Inferior parietal cortex (tissue), 1 donor: ENCODE results near the gene GRIK4.
"Not testable (repeated sequence)": the region's sequence is repeated elsewhere in the genome, so short reads cannot be mapped to it uniquely, and the experiment has no call there.

Experiments
- DNase-seq: peaks from one replicate; pipeline ENCODE4 v3.0.0-alpha.2; 2016; ENCODE audit errors: extremely low spot score

The GRIK4 gene

DNA sequence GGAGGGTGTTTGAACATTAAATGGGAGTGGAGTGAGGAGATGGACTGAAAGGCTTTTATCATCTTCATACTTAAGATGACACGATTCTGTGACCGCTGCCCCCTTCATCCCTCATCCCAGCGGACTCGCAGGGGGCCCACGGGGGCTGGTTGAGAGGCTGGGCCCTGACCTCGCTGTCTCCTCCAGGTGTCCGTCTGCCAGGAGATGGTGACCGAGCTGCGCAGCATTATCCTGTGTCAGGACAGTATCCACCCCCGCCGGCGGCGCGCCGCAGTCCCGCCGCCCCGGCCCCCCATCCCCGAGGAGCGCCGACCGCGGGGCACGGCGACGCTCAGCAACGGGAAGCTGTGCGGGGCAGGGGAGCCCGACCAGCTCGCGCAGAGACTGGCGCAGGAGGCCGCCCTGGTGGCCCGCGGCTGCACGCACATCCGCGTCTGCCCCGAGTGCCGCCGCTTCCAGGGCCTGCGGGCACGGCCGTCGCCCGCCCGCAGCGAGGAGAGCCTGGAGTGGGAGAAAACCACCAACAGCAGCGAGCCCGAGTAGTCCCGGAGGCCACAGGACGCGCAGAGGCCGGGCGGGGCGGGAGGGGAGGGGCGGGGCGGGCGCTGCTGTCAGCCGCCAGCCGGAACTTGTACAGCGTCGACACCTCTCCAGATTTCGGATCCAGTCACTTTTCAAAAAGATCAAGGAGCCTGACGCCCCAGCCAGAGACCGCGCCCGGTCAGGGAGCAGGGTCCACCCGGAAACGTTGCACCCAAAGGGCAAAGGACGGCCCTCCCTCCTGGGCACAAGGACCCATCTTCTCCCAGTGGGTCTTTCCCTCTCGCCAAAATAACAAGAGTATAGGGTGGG, 474.4 kb downstream of the GRIK4 start:
- DNase-seq, result no peak

- no peak for DNase-seq
Observed at GRCh38 chr11:120988603-120989002, 477.1 kb downstream of the GRIK4 start.

DNA sequence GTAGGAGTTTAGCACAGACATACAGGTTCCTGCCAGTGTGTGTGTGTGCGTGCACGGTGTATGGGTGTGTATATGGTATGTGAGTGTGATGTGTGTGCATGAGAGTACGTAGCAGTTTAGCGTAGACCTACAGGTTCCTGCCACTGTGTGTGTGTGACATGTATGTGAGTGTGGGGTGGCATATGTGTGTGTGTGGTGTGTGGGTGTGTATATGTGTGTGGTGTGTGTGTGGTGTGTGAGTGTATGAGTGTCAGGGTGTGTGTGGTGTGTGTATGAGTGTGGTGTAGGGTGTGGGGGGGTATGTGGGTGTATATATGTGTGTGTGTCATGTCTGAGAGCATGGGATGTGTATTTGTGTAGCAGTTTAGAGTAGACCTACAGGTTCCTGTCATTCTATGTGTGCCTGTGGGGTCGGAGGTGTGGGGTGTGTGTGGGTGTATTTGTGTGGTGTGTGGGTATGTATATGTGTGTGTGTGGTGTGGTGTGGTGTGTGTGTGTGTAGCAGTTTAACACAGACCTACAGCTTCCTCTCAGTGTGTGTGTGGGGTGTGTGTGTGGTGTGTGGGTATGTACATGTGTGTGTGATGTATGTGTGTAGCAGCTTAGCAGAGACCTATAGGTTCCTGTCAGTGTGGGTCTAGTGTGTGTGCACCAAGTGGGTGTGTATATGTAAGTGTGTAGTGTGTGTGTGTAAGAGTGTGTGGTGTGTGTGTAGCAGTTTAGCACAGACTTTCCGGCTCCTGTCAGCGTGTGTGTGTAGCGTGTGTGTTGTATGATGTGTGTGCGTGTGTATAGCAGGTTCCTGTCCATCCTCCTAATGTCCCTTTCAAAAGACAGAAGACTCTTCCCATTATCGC, 480.5 kb downstream of the GRIK4 start:
- DNase-seq, result no peak

DNA sequence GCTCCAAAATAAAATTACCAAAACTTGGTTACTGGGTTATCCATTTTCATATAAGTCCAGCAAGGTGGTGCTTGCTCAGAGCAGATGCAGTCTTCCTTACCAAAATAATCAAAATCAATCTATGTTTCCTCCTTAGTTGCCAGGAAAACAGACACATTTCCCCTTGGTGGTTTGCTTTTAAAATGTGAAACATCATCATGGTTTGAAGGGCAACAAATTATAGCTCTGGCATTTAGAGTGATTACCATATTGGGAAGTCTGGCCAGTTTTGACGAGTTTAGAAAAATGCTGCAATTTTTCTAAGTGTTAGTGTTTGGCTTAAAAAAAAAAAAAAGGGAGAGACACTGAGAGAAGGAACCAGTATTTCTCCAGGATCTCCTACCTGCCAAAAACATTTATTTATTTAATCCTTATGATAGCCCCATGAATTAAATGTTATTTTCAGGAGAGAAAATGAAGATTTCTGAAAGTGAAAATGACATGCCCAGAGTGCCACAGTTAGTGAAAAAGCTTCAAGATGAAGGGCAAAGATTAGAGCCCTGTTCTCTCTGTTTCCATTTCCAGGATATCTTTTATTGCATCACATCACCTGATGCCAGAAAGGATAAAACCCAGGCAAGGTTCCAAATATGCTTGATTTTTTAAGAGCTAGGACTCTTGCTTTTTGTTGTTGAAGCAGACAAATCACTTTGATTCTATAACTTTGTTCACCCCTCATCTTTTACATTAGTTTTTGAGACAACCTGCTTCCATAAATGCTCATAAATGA, 482.7 kb downstream of the GRIK4 start:
- DNase-seq, result no peak

- no peak for DNase-seq
Observed at GRCh38 chr11:120995184-120995583, 483.6 kb downstream of the GRIK4 start.

DNA sequence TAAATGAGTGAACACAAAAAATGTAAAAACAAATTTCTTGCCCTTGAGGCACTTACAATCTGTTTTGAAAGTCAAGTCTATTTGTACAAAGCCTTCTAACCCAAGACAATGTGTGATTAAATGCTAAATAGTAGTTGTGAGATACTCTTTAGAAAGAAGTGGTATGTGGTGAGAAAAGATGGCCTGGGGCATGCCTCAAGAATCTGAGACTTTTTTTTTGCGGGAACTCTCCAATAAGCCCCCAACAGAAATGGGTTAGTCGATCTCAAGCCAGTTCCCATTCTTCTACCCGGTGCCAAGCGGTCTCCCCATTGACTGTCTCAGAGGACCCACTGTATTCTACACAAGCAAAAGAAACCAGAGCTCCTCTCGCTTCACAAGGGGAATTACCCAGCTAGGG, 485.4 kb downstream of the GRIK4 start:
- DNase-seq, result no peak

DNA sequence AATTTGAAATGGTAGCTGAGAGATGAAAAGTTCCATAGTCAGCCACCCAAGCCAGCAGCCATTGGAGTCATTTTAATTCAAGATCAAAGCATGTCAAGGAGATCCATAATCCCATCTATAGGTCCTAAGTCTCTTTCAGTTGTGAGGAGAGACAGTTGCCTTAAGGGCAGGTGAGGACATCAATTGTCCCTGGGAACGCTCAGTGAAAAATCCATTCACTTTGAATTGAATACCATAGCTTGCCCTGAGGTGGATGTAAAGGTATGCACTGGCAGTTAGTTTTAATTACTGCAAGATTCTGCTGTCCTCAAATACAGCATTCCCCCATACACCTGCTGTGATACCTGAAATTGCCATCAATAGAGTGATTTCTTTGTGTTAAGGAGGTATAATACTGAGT, 487.0 kb downstream of the GRIK4 start:
- no peak for DNase-seq

DNA sequence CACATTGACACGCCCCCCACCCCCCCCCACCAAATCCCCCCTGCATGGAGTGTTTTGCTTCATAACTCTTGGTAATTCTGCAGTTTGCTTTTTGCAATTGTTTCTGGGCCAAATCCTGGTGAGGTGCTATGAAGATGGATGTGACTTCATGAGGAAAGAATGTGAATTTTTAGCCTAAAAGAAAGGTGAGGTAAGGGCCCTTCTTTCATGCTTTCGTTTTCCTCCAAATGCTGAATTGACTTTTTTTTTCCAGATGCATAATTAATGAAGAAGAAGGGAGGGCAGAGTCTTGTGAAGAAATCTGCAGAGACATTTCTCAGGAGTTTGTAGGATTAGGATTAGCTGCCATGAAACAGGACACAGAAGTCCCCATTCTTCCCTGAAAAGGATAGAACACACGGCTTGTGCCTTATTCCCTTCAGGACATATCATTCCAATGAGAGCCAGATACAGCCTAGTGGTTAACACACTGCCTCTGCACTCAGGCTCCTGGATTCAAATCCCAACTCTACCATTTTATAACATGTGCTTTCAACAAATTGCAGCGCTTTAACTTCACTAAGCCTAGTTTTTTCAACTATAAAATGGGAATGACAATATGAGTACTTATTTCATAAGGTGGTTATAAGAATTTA, 492.8 kb downstream of the GRIK4 start:
- no peak for DNase-seq

DNA sequence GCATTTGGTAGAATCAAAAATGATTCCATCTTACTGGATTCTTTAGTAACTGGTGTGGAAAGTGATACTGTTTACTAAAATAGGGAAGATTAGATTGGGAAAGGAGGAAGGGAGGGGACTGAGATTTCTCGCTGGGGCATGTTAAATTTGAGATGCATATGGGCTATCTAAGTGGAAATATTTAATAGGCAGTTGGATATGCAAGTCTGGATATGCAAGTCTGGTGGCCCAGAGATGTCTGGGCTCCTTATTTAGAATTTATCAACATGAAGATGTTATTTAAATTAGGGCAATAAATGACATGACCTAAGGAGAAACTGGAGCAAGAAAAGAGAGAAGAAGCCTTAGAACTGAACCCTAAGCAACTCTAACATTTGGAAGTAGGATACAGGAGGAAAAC, 495.4 kb downstream of the GRIK4 start:
- DNase-seq, result no peak

GRCh38 chr11:121008551-121008950, 497.0 kb downstream of the GRIK4 start:
- no peak for DNase-seq

DNA sequence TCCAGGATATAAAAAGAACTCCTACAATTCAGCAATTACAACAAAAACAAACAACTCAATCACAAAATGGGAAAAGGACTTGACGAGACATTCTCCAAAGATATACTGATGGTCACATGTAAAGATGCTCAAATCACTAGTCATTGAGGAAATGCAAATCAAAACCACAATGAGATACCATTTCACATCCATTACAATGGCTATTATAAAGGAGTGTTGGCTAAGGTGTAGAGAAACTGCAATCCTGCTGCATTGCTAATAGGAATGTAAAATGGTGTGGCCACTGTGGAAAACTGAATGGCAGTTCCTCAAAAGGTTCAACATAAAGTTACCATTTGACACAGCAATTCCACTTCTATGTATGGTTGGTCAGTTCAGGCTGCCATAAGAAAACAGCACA, 500.5 kb downstream of the GRIK4 start:
- DNase-seq, result no peak

DNA sequence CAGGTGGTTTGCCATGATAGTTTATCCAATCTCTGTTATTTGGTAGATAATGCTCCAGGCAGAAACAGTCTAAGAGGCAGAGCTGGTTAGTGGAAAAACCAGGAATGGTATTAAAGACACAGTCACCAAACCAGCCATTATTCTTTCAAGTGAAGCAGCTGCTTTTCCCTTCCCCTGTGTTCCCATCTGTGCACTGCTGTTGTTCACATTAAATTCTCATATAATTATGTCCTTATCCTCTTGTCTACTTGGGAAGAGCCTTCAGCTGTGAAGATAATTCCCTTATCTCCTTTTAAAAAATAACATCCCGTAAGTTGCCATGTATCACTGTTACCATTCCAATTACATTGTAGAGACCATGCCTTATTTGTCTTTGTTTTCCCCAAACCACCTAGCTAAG, 507.2 kb downstream of the GRIK4 start:
- DNase-seq, result no peak

- not testable (repeated sequence) for DNase-seq
Observed at GRCh38 chr11:121021718-121022117, 510.2 kb downstream of the GRIK4 start.

GRCh38 chr11:121023848-121024751, 512.6 kb downstream of the GRIK4 start, which contains the start of gene TBCEL:
Gene TBCEL, plus strand, starts transcription at chr11:121024102. Its CDS starts 21,589 bp downstream, at chr11:121045691.
- DNase-seq, result peak; percentile 88

GRCh38 chr11:121024989-121025388, 513.4 kb downstream of the GRIK4 start:
- DNase-seq, result no peak

DNA sequence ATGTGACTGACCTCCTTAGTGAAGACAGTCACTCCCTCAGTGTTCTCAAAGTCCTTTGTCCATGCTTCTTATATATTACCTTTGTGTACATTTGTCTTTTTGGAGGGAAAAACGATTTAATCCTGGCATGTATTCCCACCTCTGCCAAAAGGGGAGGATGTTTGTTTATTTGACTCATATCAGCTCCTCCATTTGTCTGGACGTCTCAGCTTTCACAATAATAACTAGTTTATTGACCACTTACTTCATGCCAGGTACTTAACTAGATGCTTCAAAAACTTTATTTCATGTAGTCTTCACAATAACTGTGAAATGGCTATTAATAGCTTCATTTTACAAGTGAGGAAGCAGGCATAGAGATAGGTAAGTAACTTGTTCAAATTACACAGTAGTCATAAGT, 517.6 kb downstream of the GRIK4 start:
- no peak for DNase-seq

- DNase-seq, result no peak
Observed at GRCh38 chr11:121029813-121030445, 518.4 kb downstream of the GRIK4 start.

DNA sequence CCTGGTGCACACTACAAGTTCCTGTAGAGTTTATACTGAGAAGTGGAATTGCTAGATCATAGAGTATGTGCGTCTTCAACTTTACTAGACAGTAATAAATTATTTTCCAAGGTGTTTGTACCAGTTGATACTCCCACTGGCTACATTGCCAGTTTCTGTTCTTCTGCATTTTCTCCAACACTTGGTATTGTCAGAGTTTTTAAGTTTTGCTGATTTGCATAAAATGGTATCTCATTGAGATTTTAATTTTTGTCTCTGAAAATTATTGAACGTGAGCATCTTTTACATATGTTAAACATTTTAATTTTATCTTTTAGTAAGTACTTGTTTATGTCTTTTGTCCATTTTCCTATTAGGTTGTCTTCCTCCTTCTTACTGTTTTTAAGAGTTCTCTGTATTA, 519.6 kb downstream of the GRIK4 start:
- DNase-seq, result no peak

- DNase-seq, result not testable (repeated sequence)
Observed at GRCh38 chr11:121031648-121032047, 520.1 kb downstream of the GRIK4 start.

DNA sequence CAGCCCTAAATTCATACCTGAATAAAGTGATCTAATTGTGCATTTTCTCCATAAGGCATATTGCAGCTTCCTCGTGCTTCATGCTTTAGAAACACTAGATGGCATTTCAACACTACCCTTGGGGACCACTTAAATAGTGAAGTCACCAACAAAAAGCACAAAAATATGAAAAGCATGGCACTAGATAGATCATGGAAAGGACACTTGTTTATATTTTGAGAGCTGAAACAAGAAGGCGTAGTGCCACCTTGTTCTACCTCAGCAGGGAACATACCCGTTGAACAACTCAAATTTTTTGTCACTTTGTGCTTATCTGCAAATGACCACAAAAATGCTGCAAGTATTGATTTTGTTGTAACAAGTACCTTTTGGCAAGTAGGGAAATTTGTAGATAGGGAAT, 521.0 kb downstream of the GRIK4 start:
- DNase-seq, result no peak
